ENCODE measurements around the gene LTBP1.

LTBP1 gene

DNA sequence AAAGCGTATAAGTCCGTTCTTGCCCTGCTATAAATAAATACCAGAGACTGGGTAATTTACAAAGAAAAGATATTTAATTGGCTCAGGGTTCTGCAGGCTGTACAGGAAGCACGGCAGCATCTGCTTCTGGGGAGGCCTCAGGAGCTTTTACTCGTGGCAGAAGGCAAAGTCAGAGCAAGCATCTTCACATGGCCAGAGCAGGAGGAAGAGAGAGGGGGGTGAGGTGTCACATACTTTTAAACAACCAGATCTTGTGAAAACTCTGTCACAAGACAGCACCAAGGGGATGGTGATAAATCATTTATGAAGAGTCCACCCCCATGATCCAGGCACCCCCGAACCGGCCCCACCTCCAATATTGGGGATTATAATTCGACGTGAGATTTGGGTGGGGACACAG is 130.6 kb downstream of the LTBP1 start:
- ChIA-PET CTCF (no interaction called here), POLR2A (ENCODE audit: low non-redundant PET) (no interaction called here)
- TF ChIP-seq, protein P1, sequence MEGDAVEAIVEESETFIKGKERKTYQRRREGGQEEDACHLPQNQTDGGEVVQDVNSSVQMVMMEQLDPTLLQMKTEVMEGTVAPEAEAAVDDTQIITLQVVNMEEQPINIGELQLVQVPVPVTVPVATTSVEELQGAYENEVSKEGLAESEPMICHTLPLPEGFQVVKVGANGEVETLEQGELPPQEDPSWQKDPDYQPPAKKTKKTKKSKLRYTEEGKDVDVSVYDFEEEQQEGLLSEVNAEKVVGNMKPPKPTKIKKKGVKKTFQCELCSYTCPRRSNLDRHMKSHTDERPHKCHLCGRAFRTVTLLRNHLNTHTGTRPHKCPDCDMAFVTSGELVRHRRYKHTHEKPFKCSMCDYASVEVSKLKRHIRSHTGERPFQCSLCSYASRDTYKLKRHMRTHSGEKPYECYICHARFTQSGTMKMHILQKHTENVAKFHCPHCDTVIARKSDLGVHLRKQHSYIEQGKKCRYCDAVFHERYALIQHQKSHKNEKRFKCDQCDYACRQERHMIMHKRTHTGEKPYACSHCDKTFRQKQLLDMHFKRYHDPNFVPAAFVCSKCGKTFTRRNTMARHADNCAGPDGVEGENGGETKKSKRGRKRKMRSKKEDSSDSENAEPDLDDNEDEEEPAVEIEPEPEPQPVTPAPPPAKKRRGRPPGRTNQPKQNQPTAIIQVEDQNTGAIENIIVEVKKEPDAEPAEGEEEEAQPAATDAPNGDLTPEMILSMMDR (conservative IDR thresholded peaks at IDR 0.05; ENCODE audit: low read depth): no peak
- no peak for DNase-seq (ENCODE audit: low spot score)
- no peak overlapping the region for H3K27ac ChIP-seq

GRCh38 chr2:33077844-33078243 is 131.1 kb downstream of the LTBP1 start:
- ChIA-PET CTCF (no interaction called here), POLR2A (ENCODE audit: low non-redundant PET) (no interaction called here)
- no peak for DNase-seq (ENCODE audit: low spot score)
- H3K27ac ChIP-seq: no peak overlapping the region
- TF ChIP-seq, protein P1 (conservative IDR thresholded peaks at IDR 0.05; ENCODE audit: low read depth): no peak

DNA sequence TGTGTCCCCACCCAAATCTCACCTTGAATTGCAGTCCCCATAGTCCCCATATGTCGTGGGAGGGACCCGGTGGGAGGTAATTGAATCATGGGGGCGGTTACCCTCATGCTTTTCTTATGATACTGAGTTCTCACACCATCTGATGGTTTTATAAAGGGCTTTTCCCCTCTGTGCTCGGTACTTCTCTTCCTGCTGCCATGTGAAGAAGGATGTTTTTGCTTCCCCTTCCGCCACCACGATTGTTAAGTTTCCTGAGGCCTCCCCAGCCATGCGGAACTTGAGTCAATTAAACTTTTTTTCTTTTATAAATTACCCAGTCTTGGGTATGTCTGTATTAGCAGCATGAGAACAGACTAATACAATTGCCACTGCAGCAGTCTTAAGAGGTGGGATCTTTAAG is 134.9 kb downstream of the LTBP1 start:
- TF ChIP-seq, protein P1 (conservative IDR thresholded peaks at IDR 0.05; ENCODE audit: low read depth): no peak
- H3K27ac ChIP-seq: no peak overlapping the region
- POLR2A ChIA-PET (ENCODE audit: low non-redundant PET): no interaction called here
- CTCF ChIA-PET: no interaction called here
- DNase-seq (ENCODE audit: low spot score): no peak

DNA sequence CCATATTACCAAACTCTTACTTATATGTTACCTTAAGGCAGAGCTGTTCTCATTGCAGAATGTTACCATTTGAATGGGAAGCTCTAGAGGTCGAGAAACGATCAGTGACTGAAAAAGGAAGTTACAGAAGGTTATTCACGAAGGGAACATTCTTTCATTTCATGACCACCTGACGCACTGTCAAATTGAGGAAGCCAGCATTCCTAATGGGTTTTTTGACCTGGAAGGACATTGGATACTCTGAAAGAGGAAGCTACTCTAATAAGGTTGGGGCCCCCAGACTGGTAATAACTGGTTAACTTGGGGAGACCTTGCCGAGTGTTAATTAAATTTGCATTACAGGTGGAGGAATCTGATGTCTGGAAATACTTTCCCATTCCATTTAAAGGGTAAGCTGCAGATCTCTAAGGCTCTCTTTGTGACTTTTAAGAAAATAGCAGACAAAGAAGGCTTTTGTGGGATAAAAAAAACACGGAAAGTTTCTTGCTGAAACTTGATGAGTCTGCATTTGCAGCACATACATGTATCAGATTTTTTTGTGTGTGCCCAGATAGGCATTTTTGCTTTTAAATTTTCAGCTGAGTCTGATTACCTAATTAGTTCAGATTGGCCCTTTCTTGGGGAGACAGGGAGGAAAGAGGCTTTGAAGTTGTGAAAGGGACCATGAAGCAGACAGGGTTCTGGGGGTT is 137.1 kb downstream of the LTBP1 start:
- ChIA-PET POLR2A (ENCODE audit: low non-redundant PET) (no interaction called here), CTCF (no interaction called here)
- no peak for DNase-seq (ENCODE audit: low spot score)
- H3K27ac ChIP-seq: no peak overlapping the region
- TF ChIP-seq, protein P1 (conservative IDR thresholded peaks at IDR 0.05; ENCODE audit: low read depth): no peak

DNA sequence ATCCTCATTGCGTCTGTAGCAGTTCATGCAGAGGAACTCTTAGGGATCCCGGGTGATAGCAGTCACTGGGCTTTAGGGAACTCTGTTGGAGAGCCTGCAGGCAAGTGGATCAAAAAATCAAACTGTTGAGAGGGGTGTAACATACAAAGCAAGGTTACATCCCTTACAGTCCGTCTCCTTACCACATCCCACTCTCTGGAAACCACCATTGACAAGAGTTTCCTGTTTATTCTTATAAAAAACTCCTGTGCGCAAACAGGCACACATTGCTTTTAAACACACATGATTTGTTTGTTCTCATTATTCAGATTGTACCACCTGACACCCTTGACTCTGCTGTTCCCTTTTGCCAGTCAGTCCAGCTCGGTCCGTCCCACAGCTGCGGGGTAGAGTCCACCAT is 137.7 kb downstream of the LTBP1 start:
- TF ChIP-seq, protein P1 (conservative IDR thresholded peaks at IDR 0.05; ENCODE audit: low read depth): no peak
- no peak overlapping the region for H3K27ac ChIP-seq
- ChIA-PET CTCF (no interaction called here), POLR2A (ENCODE audit: low non-redundant PET) (no interaction called here)
- no peak for DNase-seq (ENCODE audit: low spot score)

DNA sequence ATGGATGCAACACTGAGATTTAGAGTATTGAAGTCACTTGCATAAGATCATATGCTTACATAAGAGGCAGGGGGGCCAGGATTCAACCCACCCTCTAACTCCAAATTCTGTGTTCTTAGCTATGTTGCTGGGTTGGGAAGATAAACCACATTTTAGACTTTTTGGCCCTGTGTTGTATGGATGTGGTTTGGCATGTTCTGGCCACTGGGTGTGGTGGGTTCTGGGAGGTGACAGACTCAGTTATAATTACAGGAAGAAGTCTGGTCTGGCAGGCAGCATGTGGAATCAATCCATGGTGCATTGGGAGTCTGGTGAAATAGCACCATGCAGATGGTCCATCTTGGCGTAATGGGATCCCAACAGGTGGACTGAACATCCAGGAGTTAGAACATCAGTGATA is 138.9 kb downstream of the LTBP1 start:
- TF ChIP-seq, protein P1 (conservative IDR thresholded peaks at IDR 0.05; ENCODE audit: low read depth): no peak
- no peak for DNase-seq (ENCODE audit: low spot score)
- H3K27ac ChIP-seq: no peak overlapping the region
- ChIA-PET CTCF (interaction anchor here (1.3 to 2.8 kb wide), 2 partner anchors 10 to 52 kb away, joined by 3 to 18 read pairs; no protein-coding TSS in a partner anchor), POLR2A (ENCODE audit: low non-redundant PET) (no interaction called here)

Measured in RWPE1 (cell line).